Astrocyte (in vitro differentiated cells and primary cell): ENCODE data around the gene GADL1. TPM values are rescaled to one million over a fixed set of nuclear protein-coding genes. Genes with fewer than 3 reads are reported as not detected.

Experiments
- DNase-seq: peaks from one replicate; pipeline ENCODE4 v3.0.0-alpha.2; 2010; ENCODE audit warnings: low read depth
- FAIRE-seq: peaks from 2 replicates; lab custom pipeline; 2011; peaks lifted over from hg19 to GRCh38; lab: Jason Lieb, UNC
- H2AFZ ChIP-seq: 2 replicates; pipeline ENCODE4 v1.6.0; 2012; ENCODE audit warnings: low read depth, low read length, inconsistent platforms
- H3K27ac ChIP-seq: 2 replicates; pipeline ENCODE4 v1.5.1; 2011; ENCODE audit warnings: low read depth, low read length, inconsistent platforms
- H3K27me3 ChIP-seq: 2 replicates; pipeline ENCODE4 v1.6.0; 2011; ENCODE audit warnings: low read length, inconsistent platforms; ENCODE audit not compliant: insufficient read depth
- H3K36me3 ChIP-seq: 2 replicates; pipeline ENCODE4 v1.5.1; 2011; ENCODE audit warnings: low read length, inconsistent platforms; ENCODE audit not compliant: insufficient read depth
- H3K4me1 ChIP-seq: 2 replicates; pipeline ENCODE4 v1.5.1; 2011; ENCODE audit warnings: low read length, inconsistent platforms; ENCODE audit not compliant: insufficient read depth
- H3K4me2 ChIP-seq: 2 replicates; pipeline ENCODE4 v1.6.0; 2012; ENCODE audit warnings: low read length, inconsistent platforms
- H3K4me3 ChIP-seq: 2 replicates; pipeline ENCODE4 v1.5.1; 2011; ENCODE audit warnings: low read depth, mild to moderate bottlenecking, low read length, inconsistent platforms; ENCODE audit not compliant: insufficient read depth
- H3K79me2 ChIP-seq: 2 replicates; pipeline ENCODE4 v1.6.0; 2012; ENCODE audit warnings: mild to moderate bottlenecking, low read length, inconsistent platforms; ENCODE audit not compliant: insufficient read depth
- H3K9ac ChIP-seq: 2 replicates; pipeline ENCODE4 v1.6.0; 2012; ENCODE audit warnings: mild to moderate bottlenecking, low read length, inconsistent platforms
- H3K9me3 ChIP-seq: 2 replicates; pipeline ENCODE4 v1.5.1; 2012; ENCODE audit warnings: low read depth, mild to moderate bottlenecking, low read length, inconsistent platforms; ENCODE audit not compliant: insufficient read depth
- H4K20me1 ChIP-seq: 2 replicates; pipeline ENCODE4 v1.6.0; 2012; ENCODE audit warnings: low read length, inconsistent platforms; ENCODE audit not compliant: insufficient read depth
- H3K27ac Mint-ChIP-seq: one replicate; pipeline ENCODE4 v1.8.0; 2021; ENCODE audit warnings: mild to moderate bottlenecking, mixed read lengths; ENCODE audit not compliant: unreplicated experiment
- H3K27me3 Mint-ChIP-seq: one replicate; pipeline ENCODE4 v1.8.0; 2021; ENCODE audit warnings: low read depth, mixed read lengths; ENCODE audit not compliant: unreplicated experiment
- H3K36me3 Mint-ChIP-seq: one replicate; pipeline ENCODE4 v1.8.0; 2021; ENCODE audit warnings: low read depth, mixed read lengths; ENCODE audit not compliant: unreplicated experiment
- H3K4me1 Mint-ChIP-seq: one replicate; pipeline ENCODE4 v1.8.0; 2021; ENCODE audit warnings: low read depth, mixed read lengths; ENCODE audit not compliant: unreplicated experiment
- H3K4me3 Mint-ChIP-seq: one replicate; pipeline ENCODE4 v1.8.0; 2021; ENCODE audit warnings: mild to moderate bottlenecking, moderate library complexity, mixed read lengths; ENCODE audit not compliant: unreplicated experiment
- H3K9me3 Mint-ChIP-seq: one replicate; pipeline ENCODE4 v1.8.0; 2021; ENCODE audit warnings: mild to moderate bottlenecking, mixed read lengths; ENCODE audit not compliant: unreplicated experiment
- CTCF ChIP-seq: IDR thresholded peaks from 2 replicates; pipeline ENCODE4 v1.5.1; 2011; ENCODE audit warnings: low read depth, mild to moderate bottlenecking, inconsistent platforms, low read length, moderate library complexity; ENCODE audit not compliant: insufficient read depth
- EZH2 ChIP-seq: IDR thresholded peaks from 2 replicates; pipeline ENCODE4 v1.6.1; 2012; ENCODE audit warnings: mild to moderate bottlenecking, low read length, inconsistent platforms; ENCODE audit not compliant: insufficient read depth
- total RNA-seq: library from RNA; stranded (reverse); gene quantifications from 2 replicates; pipeline ENCODE4 v1.2.1, GENCODE V29; 2021

Gene GADL1
- total RNA-seq, 1 donor from 2014 or later, result 0.09 TPM

GRCh38 chr3:30682434-30683155 lies 211.9 kb downstream of the GADL1 start:
- Mint-ChIP-seq H3K36me3 (peaks cover 17% of the 10 kb centered on the region), H3K9me3 (no peaks in the 10 kb centered on the region), H3K27me3 (no peaks in the 10 kb centered on the region), H3K4me1 (peaks cover 40% of the 10 kb centered on the region), H3K27ac (no peak overlapping the region), H3K4me3 (no peak overlapping the region)
- Histone ChIP-seq H3K27me3 (no peaks in the 10 kb centered on the region), H3K9ac (no peak overlapping the region), H3K4me2 (no peak overlapping the region), H3K4me3 (no peak overlapping the region), H3K36me3 (peaks cover 32% of the 10 kb centered on the region), H3K9me3 (no peaks in the 10 kb centered on the region), H3K4me1 (peaks cover 22% of the 10 kb centered on the region), H4K20me1 (no peaks in the 10 kb centered on the region), H3K79me2 (peaks cover 55% of the 10 kb centered on the region), H3K27ac (no peak overlapping the region), H2AFZ (no peak overlapping the region)
- FAIRE-seq, result no peak
- no peak for TF ChIP-seq CTCF
- TF ChIP-seq EZH2, result no peak
- peak; percentile 10 for DNase-seq

GRCh38 chr3:30681649-30682211 lies 212.7 kb downstream of the GADL1 start:
- Histone ChIP-seq H3K9ac (peak overlapping the region; percentile 34), H3K36me3 (peaks cover 39% of the 10 kb centered on the region), H3K27ac (peak overlapping the region; percentile 52), H3K9me3 (no peaks in the 10 kb centered on the region), H3K79me2 (peaks cover 54% of the 10 kb centered on the region), H2AFZ (no peak overlapping the region), H3K4me3 (no peak overlapping the region), H4K20me1 (no peaks in the 10 kb centered on the region), H3K27me3 (no peaks in the 10 kb centered on the region), H3K4me2 (peak overlapping the region; percentile 62), H3K4me1 (peaks cover 22% of the 10 kb centered on the region)
- DNase-seq, result peak; percentile 32
- TF ChIP-seq EZH2 (no peak), CTCF (no peak)
- no peak overlapping the region for H3K4me3 Mint-ChIP-seq
- H3K27ac Mint-ChIP-seq, result peak overlapping the region; percentile 95
- no peaks in the 10 kb centered on the region for H3K27me3 Mint-ChIP-seq
- peaks cover 39% of the 10 kb centered on the region for H3K4me1 Mint-ChIP-seq
- FAIRE-seq, result no peak
- H3K36me3 Mint-ChIP-seq, result peaks cover 22% of the 10 kb centered on the region
- no peaks in the 10 kb centered on the region for H3K9me3 Mint-ChIP-seq
